Chondrocyte (in vitro differentiated cells): Measurements from ENCODE around the gene MACROD2. TPM values are rescaled to one million over a fixed set of nuclear protein-coding genes. Genes with fewer than 3 reads are reported as not detected.

Experiments
- DNase-seq: peaks from one replicate; pipeline ENCODE4 v3.0.0; 2021; ENCODE audit warnings: mixed read lengths, low spot score
- H3K27ac Mint-ChIP-seq: one replicate; pipeline ENCODE4 v1.8.0; 2021; ENCODE audit warnings: mild to moderate bottlenecking, moderate library complexity, mixed read lengths; ENCODE audit not compliant: unreplicated experiment
- H3K27me3 Mint-ChIP-seq: 2 replicates; pipeline ENCODE4 v1.8.0; 2021; ENCODE audit warnings: low read depth, mixed read lengths
- H3K36me3 Mint-ChIP-seq: 2 replicates; pipeline ENCODE4 v1.8.0; 2021; ENCODE audit warnings: low read depth, mixed read lengths
- H3K4me1 Mint-ChIP-seq: 2 replicates; pipeline ENCODE4 v1.8.0; 2021; ENCODE audit warnings: low read depth, mild to moderate bottlenecking, mixed read lengths
- H3K4me3 Mint-ChIP-seq: one replicate; pipeline ENCODE4 v1.8.0; 2021; ENCODE audit warnings: mild to moderate bottlenecking, moderate library complexity, mixed read lengths; ENCODE audit not compliant: unreplicated experiment
- H3K9me3 Mint-ChIP-seq: 2 replicates; pipeline ENCODE4 v1.8.0; 2021; ENCODE audit warnings: low read depth, mixed read lengths
- CTCF ChIP-seq: fragments of 200-600 bp; sonication (generic); IDR thresholded peaks from 2 replicates; pipeline ENCODE4 v1.5.0; 2021; ENCODE audit warnings: antibody characterized with exemption, mild to moderate bottlenecking, moderate library complexity
- total RNA-seq: library from RNA; stranded (reverse); gene quantifications from 3 replicates; pipeline ENCODE4 v1.2.1, GENCODE V29; 2021

Gene MACROD2
- total RNA-seq, 1 donor from 2014 or later, result 3.2 TPM

GRCh38 chr20:15711177-15711576 is 1715.9 kb downstream of the MACROD2 start:
- H3K27ac Mint-ChIP-seq, result no peak overlapping the region
- H3K9me3 Mint-ChIP-seq, result no peaks in the 10 kb centered on the region
- no peaks in the 10 kb centered on the region for H3K4me1 Mint-ChIP-seq
- no peak overlapping the region for H3K4me3 Mint-ChIP-seq
- no peak for DNase-seq
- H3K36me3 Mint-ChIP-seq, result no peaks in the 10 kb centered on the region
- TF ChIP-seq CTCF, result no peak
- H3K27me3 Mint-ChIP-seq, result no peaks in the 10 kb centered on the region

- no peak for DNase-seq
- Mint-ChIP-seq H3K36me3 (peaks cover 2% of the 10 kb centered on the region), H3K4me3 (no peak overlapping the region), H3K9me3 (no peaks in the 10 kb centered on the region), H3K27me3 (no peaks in the 10 kb centered on the region), H3K4me1 (no peaks in the 10 kb centered on the region), H3K27ac (no peak overlapping the region)
- no peak for TF ChIP-seq CTCF
Observed at GRCh38 chr20:15716256-15716655, 1720.9 kb downstream of the MACROD2 start.

- H3K9me3 Mint-ChIP-seq, result peaks cover 19% of the 10 kb centered on the region
- H3K27ac Mint-ChIP-seq, result no peak overlapping the region
- no peaks in the 10 kb centered on the region for H3K4me1 Mint-ChIP-seq
- H3K4me3 Mint-ChIP-seq, result no peak overlapping the region
- H3K36me3 Mint-ChIP-seq, result peaks cover 5% of the 10 kb centered on the region
- no peak for TF ChIP-seq CTCF
- DNase-seq, result no peak
- no peaks in the 10 kb centered on the region for H3K27me3 Mint-ChIP-seq
Observed at GRCh38 chr20:15726416-15726815, 1731.1 kb downstream of the MACROD2 start.

GRCh38 chr20:15734052-15734451 is 1738.7 kb downstream of the MACROD2 start:
- no peak for DNase-seq
- Mint-ChIP-seq H3K27ac (no peak overlapping the region), H3K4me1 (no peaks in the 10 kb centered on the region), H3K27me3 (peaks cover 2% of the 10 kb centered on the region), H3K9me3 (peaks cover 9% of the 10 kb centered on the region), H3K4me3 (no peak overlapping the region), H3K36me3 (peaks cover 5% of the 10 kb centered on the region)
- no peak for TF ChIP-seq CTCF

- Mint-ChIP-seq H3K27ac (no peak overlapping the region), H3K36me3 (no peaks in the 10 kb centered on the region), H3K4me3 (no peak overlapping the region), H3K9me3 (no peaks in the 10 kb centered on the region), H3K27me3 (peaks cover 2% of the 10 kb centered on the region), H3K4me1 (no peaks in the 10 kb centered on the region)
- no peak for TF ChIP-seq CTCF
- DNase-seq, result no peak
Observed at GRCh38 chr20:15739035-15739434, 1743.7 kb downstream of the MACROD2 start.
